Tibial artery (tissue), 4 donors: Measurements from ENCODE around the gene HS6ST1.

Source experiments
- DNase-seq, 2 donors: peaks; one replicate each; pipeline ENCODE4 v3.0.0-alpha.2; 2019
- H3K27ac ChIP-seq, 2 donors: fragments of 200-600 bp; sonication (generic) in 1 of 2; 1 replicate in 1 of 2; 2 replicates in 1 of 2; pipeline ENCODE4 v1.5.1; 2018 to 2019; ENCODE audit warnings: mild to moderate bottlenecking in 1 of 2
- H3K27me3 ChIP-seq, 2 donors: fragments of 200-600 bp; sonication (generic) in 1 of 2; one replicate each; pipeline versions ENCODE4 v1.5.1 to v1.6.0; 2016 to 2019
- H3K36me3 ChIP-seq, 3 donors: fragments of 200-600 bp; sonication (generic) in 2 of 3; one replicate each; pipeline ENCODE4 v1.5.1; 2016 to 2019; ENCODE audit warnings: mild to moderate bottlenecking in 2 of 3
- H3K4me1 ChIP-seq, 4 donors: fragments of 200-600 bp; sonication (generic) in 2 of 4; 1 replicate in 3 of 4; 2 replicates in 1 of 4; pipeline ENCODE4 v1.5.1; 2016 to 2019
- H3K4me3 ChIP-seq, 2 donors: fragments of 200-600 bp; sonication (generic) in 1 of 2; 1 replicate in 1 of 2; 2 replicates in 1 of 2; pipeline ENCODE4 v1.5.1; 2018 to 2019; ENCODE audit warnings: mild to moderate bottlenecking in 2 of 2
- H3K9me3 ChIP-seq, 3 donors: fragments of 200-600 bp; sonication (generic) in 1 of 3; one replicate each; pipeline ENCODE4 v1.5.1; 2016 to 2019
- CTCF ChIP-seq, 2 experiments: fragments of 200-600 bp in 1 of 2; fragments of 450-650 bp in 1 of 2; IDR thresholded peaks; one replicate each; pipeline ENCODE4 v1.5.1; 2017 to 2019; ENCODE audit warnings: antibody characterized with exemption in 2 of 2, mild to moderate bottlenecking in 1 of 2, moderate library complexity in 1 of 2
- intact Hi-C: fragments of 100-400 bp; cut with DNase I; formaldehyde crosslinking; loops from one replicate; pipeline ENCODE4 v1.15.0; 2023; ENCODE audit warnings: low total_unique reads

The HS6ST1 gene

GRCh38 chr2:128342550-128342949, 23.9 kb upstream of the HS6ST1 start:
- H3K27me3 ChIP-seq: no peaks in the 10 kb centered on the region
- no peak overlapping the region for H3K4me3 ChIP-seq
- peaks cover 0 to 5% (median 0%) of the 10 kb centered on the region in 3 donors for H3K9me3 ChIP-seq
- H3K4me1 ChIP-seq: peaks cover 0 to 11% (median 4%) of the 10 kb centered on the region in 4 donors
- no peak for TF ChIP-seq CTCF (IDR thresholded peaks at IDR 0.05)
- intact Hi-C loops: no loop called here
- no peak for DNase-seq
- no peak overlapping the region for H3K27ac ChIP-seq
- no peaks in the 10 kb centered on the region for H3K36me3 ChIP-seq

DNA sequence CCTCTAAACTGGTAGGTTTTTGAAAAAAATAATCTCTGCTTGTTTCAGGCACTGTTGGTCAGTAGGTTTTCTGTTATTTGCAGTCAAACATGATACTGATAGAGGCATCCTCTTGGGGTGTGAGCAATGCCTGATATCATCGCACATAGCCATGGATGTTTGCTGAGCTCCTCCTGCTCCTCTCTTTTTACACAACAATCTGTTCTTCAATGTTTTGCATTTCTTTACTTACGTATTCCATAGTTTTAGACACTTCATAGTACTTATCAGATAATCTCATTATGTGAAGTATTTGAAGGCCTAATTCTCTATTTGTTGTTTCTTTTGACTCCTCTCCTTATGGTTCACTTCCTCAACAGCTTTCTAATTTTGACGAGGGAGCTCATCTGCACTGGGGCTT, 23.0 kb upstream of the HS6ST1 start:
- TF ChIP-seq CTCF (IDR thresholded peaks at IDR 0.05): no peak
- intact Hi-C loops: no loop called here
- H3K27ac ChIP-seq: no peak overlapping the region

DNA sequence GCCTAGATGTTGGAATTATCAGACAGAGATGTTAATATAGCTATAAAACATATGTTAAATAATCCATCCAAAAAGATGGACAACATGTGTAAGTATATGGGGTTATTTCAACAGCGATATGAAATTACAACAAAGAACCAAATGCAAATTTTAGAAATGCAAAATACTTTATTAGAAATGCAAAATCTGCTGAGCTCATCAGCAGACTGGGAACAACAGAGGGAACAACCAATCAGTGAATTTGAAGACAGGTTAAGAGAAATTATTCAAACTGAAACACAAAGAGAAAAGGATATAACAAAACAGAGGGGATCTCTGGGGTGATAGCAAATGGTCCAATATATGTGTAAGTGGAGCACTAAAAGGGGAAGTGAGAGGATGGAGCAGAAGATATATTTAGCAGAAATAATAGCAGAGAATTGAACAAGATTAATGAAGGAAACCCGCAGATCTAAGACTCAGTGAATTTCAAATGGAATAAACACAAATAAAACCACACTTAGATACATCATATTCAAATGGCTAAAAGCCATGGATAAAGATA, 13.5 kb upstream of the HS6ST1 start:
- TF ChIP-seq CTCF (IDR thresholded peaks at IDR 0.05): no peak

More for the DNA sequence above, 23.0 kb upstream of the HS6ST1 start:
- no peaks in the 10 kb centered on the region for H3K27me3 ChIP-seq
- H3K4me1 ChIP-seq: peaks cover 0 to 2% (median 0%) of the 10 kb centered on the region in 4 donors
- DNase-seq: no peak
- no peak overlapping the region for H3K4me3 ChIP-seq
- peaks cover 0 to 5% (median 0%) of the 10 kb centered on the region in 3 donors for H3K9me3 ChIP-seq
- no peaks in the 10 kb centered on the region for H3K36me3 ChIP-seq

GRCh38 chr2:128330583-128330982, 11.9 kb upstream of the HS6ST1 start:
- intact Hi-C loops: no loop called here
- Histone ChIP-seq H3K27me3 (no peaks in the 10 kb centered on the region), H3K4me1 (peaks cover 1 to 18% (median 9%) of the 10 kb centered on the region in 4 donors), H3K27ac (no peak overlapping the region), H3K36me3 (no peaks in the 10 kb centered on the region), H3K4me3 (no peak overlapping the region), H3K9me3 (peaks cover 0 to 21% (median 8%) of the 10 kb centered on the region in 3 donors)
- DNase-seq: no peak
- no peak for TF ChIP-seq CTCF (IDR thresholded peaks at IDR 0.05)

More for the DNA sequence above, 13.5 kb upstream of the HS6ST1 start:
- H3K27me3 ChIP-seq: no peaks in the 10 kb centered on the region
- peaks cover 0 to 10% (median 2%) of the 10 kb centered on the region in 4 donors for H3K4me1 ChIP-seq
- no peak overlapping the region for H3K4me3 ChIP-seq
- intact Hi-C loops: no loop called here
- DNase-seq: no peak
- H3K9me3 ChIP-seq: peaks cover 0 to 26% (median 8%) of the 10 kb centered on the region in 3 donors
- H3K27ac ChIP-seq: no peak overlapping the region
- no peaks in the 10 kb centered on the region for H3K36me3 ChIP-seq

DNA sequence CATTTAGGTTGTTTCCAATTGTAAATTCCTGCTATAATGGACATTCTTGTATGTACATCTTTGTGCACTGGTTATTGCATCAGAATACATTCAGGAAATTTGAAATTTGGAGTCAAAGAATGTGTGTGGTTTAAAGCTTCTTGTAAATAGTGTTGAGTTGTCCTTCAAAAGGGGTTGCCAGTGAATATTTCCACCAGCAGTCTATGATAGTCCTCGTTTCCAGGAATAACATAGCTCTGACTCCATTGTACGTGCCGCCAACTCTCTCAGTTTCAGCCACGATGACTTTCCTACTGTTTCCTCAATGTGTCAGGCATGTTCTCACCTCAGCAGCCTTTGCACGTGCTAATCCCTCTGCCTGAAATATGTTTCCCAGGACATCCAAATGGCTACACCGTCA, 10.9 kb upstream of the HS6ST1 start:
- no peak for TF ChIP-seq CTCF (IDR thresholded peaks at IDR 0.05)
- H3K27ac ChIP-seq: no peak overlapping the region
- no peak for DNase-seq
- peaks cover 0 to 21% (median 8%) of the 10 kb centered on the region in 3 donors for H3K9me3 ChIP-seq
- H3K27me3 ChIP-seq: no peaks in the 10 kb centered on the region
- no peaks in the 10 kb centered on the region for H3K36me3 ChIP-seq
- intact Hi-C loops: loop anchor here (5.0 to 10.0 kb wide), 3 partner anchors 138 to 975 kb away; no protein-coding TSS in a partner anchor
- peaks cover 10 to 28% (median 19%) of the 10 kb centered on the region in 4 donors for H3K4me1 ChIP-seq
- no peak overlapping the region for H3K4me3 ChIP-seq
